Type B pancreatic cell (in vitro differentiated cells): ENCODE data around the gene IL12RB1. TPM values are rescaled to one million over a fixed set of nuclear protein-coding genes. Genes with fewer than 3 reads are reported as not detected.

Experiments used
- DNase-seq: peaks from one replicate; pipeline ENCODE4 v3.0.0; 2021; ENCODE audit warnings: mixed read lengths; ENCODE audit not compliant: unreplicated experiment; ENCODE audit errors: extremely low spot score
- H3K27ac Mint-ChIP-seq: 2 replicates; pipeline ENCODE4 v1.8.0; 2021; ENCODE audit warnings: mild to moderate bottlenecking, mixed read lengths
- H3K27me3 Mint-ChIP-seq: 2 replicates; pipeline ENCODE4 v1.8.0; 2021; ENCODE audit warnings: mixed read lengths
- H3K36me3 Mint-ChIP-seq: 2 replicates; pipeline ENCODE4 v1.8.0; 2021; ENCODE audit warnings: mixed read lengths
- H3K4me1 Mint-ChIP-seq: one replicate; pipeline ENCODE4 v1.8.0; 2021; ENCODE audit warnings: mixed read lengths; ENCODE audit not compliant: unreplicated experiment
- H3K4me3 Mint-ChIP-seq: 2 replicates; pipeline ENCODE4 v1.8.0; 2021; ENCODE audit warnings: mild to moderate bottlenecking, mixed read lengths
- H3K9me3 Mint-ChIP-seq: 2 replicates; pipeline ENCODE4 v1.8.0; 2021; ENCODE audit warnings: mixed read lengths
- total RNA-seq: library from RNA; stranded (reverse); gene quantifications from 2 replicates; pipeline ENCODE4 v1.2.1, GENCODE V29; 2021; ENCODE audit warnings: low replicate concordance
- TF ChIP-seq, protein P1 (sequence below): fragments of 200-600 bp; sonication (generic); conservative IDR thresholded peaks from 2 replicates; pipeline ENCODE4 v1.5.0; 2021; ENCODE audit warnings: antibody characterized with exemption, mild to moderate bottlenecking

Gene IL12RB1
- total RNA-seq, 1 donor from 2014 or later, result not detected

DNA sequence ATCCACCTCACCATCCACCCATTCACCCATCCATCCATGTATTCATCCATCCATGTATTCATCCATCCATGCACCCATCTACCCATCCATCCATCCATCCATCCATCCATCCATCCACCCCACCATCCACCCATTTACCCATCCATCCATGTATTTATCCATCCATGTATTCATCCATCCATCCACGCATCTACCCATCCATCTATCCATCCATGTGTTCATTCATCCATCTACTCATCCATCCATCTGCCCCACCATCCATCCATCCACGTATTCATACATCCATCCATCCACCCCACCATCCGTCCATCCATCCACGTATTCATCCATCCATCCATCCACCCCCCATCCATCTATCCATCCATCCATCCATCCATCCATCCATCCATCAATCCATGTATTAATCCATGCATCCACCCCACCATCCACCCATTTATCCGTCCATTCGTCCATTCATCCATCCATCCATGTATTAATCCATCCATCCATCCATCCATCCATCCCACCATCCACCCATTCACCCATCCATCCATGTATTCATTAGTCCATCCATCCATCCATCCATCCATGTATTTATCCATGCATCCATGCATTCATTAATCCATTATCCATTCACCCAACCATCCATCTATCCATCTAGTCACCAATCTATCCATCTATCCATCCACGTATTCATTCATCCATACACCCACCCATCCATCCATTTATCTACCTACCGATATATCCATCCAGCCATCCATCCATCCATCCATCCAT, 2.6 kb downstream of the IL12RB1 start:
- no peak for DNase-seq
- H3K27me3 Mint-ChIP-seq, result peaks cover 16% of the 10 kb centered on the region

DNA sequence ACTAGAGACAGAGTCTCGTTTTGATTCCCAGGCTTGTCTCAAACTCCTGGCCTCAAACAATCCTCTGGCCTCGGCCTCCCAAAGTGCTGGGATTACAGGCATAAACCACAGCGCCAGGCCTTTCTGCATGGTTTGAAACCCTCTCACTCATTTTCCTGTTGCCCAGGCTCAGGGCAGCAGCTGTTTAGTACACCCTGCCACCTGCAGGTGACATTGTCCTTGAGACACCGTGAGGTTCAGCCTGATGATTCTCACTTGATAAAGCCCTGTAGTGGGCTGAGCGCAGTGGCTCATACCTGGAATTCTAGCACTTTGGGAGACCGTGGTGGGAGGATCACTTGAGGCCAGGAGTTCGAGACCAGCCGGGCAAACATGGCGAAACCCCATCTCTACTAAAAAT, 12.5 kb downstream of the IL12RB1 start:
- Mint-ChIP-seq H3K36me3 (no peaks in the 10 kb centered on the region), H3K4me3 (no peak overlapping the region), H3K4me1 (no peaks in the 10 kb centered on the region), H3K27ac (no peak overlapping the region), H3K9me3 (no peaks in the 10 kb centered on the region), H3K27me3 (peaks cover 3% of the 10 kb centered on the region)
- TF ChIP-seq, protein P1, sequence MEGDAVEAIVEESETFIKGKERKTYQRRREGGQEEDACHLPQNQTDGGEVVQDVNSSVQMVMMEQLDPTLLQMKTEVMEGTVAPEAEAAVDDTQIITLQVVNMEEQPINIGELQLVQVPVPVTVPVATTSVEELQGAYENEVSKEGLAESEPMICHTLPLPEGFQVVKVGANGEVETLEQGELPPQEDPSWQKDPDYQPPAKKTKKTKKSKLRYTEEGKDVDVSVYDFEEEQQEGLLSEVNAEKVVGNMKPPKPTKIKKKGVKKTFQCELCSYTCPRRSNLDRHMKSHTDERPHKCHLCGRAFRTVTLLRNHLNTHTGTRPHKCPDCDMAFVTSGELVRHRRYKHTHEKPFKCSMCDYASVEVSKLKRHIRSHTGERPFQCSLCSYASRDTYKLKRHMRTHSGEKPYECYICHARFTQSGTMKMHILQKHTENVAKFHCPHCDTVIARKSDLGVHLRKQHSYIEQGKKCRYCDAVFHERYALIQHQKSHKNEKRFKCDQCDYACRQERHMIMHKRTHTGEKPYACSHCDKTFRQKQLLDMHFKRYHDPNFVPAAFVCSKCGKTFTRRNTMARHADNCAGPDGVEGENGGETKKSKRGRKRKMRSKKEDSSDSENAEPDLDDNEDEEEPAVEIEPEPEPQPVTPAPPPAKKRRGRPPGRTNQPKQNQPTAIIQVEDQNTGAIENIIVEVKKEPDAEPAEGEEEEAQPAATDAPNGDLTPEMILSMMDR, result peak; percentile 18
- DNase-seq, result no peak

More for the DNA sequence above, 2.6 kb downstream of the IL12RB1 start:
- TF ChIP-seq, protein P1, result no peak
- H3K27ac Mint-ChIP-seq, result no peak overlapping the region
- no peaks in the 10 kb centered on the region for H3K36me3 Mint-ChIP-seq
- no peaks in the 10 kb centered on the region for H3K4me1 Mint-ChIP-seq
- H3K9me3 Mint-ChIP-seq, result no peaks in the 10 kb centered on the region
- no peak overlapping the region for H3K4me3 Mint-ChIP-seq

DNA sequence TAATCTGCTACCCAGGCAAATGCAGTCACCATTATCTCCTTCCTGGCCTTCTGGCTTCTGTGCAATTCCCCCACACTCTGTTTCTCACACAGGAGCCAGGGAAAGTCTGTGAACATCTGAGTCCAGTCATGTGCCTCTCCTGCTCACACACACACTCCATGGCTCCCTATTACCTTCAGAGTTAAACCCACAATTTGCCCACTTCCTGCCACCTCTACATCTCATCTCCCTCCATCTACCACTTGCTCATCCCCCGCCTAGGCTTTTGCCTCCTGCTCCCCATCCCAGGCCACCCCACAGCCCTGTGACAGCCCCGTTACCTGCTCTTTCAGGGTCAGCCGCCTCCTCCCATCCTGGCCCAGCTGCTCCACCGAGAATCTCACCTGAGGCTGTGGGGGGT, 13.5 kb downstream of the IL12RB1 start:
- no peaks in the 10 kb centered on the region for H3K4me1 Mint-ChIP-seq
- TF ChIP-seq, protein P1, result no peak

GRCh38 chr19:18072335-18072734, 14.4 kb downstream of the IL12RB1 start:
- Mint-ChIP-seq H3K27ac (no peak overlapping the region), H3K27me3 (peaks cover 3% of the 10 kb centered on the region), H3K36me3 (no peaks in the 10 kb centered on the region), H3K4me3 (no peak overlapping the region), H3K4me1 (no peaks in the 10 kb centered on the region), H3K9me3 (no peaks in the 10 kb centered on the region)
- TF ChIP-seq, protein P1, result no peak
- no peak for DNase-seq

More for the DNA sequence above, 13.5 kb downstream of the IL12RB1 start:
- no peaks in the 10 kb centered on the region for H3K9me3 Mint-ChIP-seq
- no peak for DNase-seq
- peaks cover 3% of the 10 kb centered on the region for H3K27me3 Mint-ChIP-seq
- H3K27ac Mint-ChIP-seq, result no peak overlapping the region
- no peak overlapping the region for H3K4me3 Mint-ChIP-seq
- no peaks in the 10 kb centered on the region for H3K36me3 Mint-ChIP-seq

DNA sequence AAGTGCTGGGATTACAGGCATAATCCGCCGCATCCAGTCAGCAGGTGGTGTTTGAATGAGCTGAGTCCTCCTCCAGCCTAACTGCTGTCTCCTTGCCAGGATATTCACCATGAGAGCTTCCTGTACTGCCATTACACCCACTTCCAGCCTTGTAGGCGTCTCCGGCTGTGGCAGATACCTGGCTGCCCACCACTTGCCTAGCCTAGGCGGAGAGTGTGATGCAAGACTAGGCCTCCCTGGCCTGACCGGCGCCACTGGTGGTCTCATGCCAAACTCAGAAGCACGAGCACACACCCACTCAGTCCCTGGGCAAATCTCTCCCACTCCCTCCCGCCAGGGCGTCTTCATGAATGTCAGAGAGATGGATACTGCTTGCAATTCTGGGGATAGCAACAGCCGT, 16.6 kb downstream of the IL12RB1 start:
- no peak overlapping the region for H3K4me3 Mint-ChIP-seq
- DNase-seq, result no peak
- TF ChIP-seq, protein P1, result no peak
- H3K9me3 Mint-ChIP-seq, result no peaks in the 10 kb centered on the region
- peaks cover 3% of the 10 kb centered on the region for H3K27me3 Mint-ChIP-seq
- H3K36me3 Mint-ChIP-seq, result no peaks in the 10 kb centered on the region
- no peaks in the 10 kb centered on the region for H3K4me1 Mint-ChIP-seq
- no peak overlapping the region for H3K27ac Mint-ChIP-seq
